Smooth muscle cell of trachea (primary cell): ENCODE measurements around the gene PLA2G4C. TPM values are rescaled to one million over a fixed set of nuclear protein-coding genes. Genes with fewer than 3 reads are reported as not detected.

Experiments used
- total RNA-seq: library from RNA; depleted of rRNA; stranded (reverse); fragments of >200 nt; gene quantifications from 2 replicates; pipeline ENCODE4 v1.2.1, GENCODE V29; 2014

PLA2G4C gene
- 4.7 and 27.1 TPM in 2 replicates for total RNA-seq

GRCh38 chr19:48110350-48110966 is at the start of gene PLA2G4C:
Gene PLA2G4C, minus strand, starts transcription at chr19:48110817. Its CDS starts 4,288 bp downstream, at chr19:48106529.

GRCh38 chr19:48043675-48044258 is 66.8 kb downstream of the PLA2G4C start, which contains the start of gene CABP5:
Gene CABP5, minus strand, starts transcription at chr19:48044079. Its CDS starts 157 bp downstream, at chr19:48043922.

Other genes with a start within 250 kb of the PLA2G4C start
- gene SULT2A1, start 224.5 kb downstream of the PLA2G4C start, total RNA-seq = not detected in 2 replicates
- gene BSPH1, start 118.6 kb downstream of the PLA2G4C start, total RNA-seq = not detected in 2 replicates
- gene ELSPBP1, start 116.2 kb downstream of the PLA2G4C start, total RNA-seq = not detected in 2 replicates
- not detected in 2 replicates for gene CABP5, start 66.7 kb downstream of the PLA2G4C start, total RNA-seq
- 16.2 and 45.7 TPM in 2 replicates for gene LIG1, start 59.5 kb upstream of the PLA2G4C start, total RNA-seq
- 4.9 and 6.0 TPM in 2 replicates for gene ZSWIM9, start 59.9 kb upstream of the PLA2G4C start, total RNA-seq
- 12.9 and 20.4 TPM in 2 replicates for gene CARD8, start 145.1 kb upstream of the PLA2G4C start, total RNA-seq
- 0.17 TPM in 1 of 2 replicates, not detected in the other for gene ZNF114, start 159.3 kb upstream of the PLA2G4C start, total RNA-seq
- gene EMP3, start 214.7 kb upstream of the PLA2G4C start, total RNA-seq = 186 and 254 TPM in 2 replicates